ENCODE data around the gene EFNA3.

EFNA3 gene

GRCh38 chr1:155085504-155086127 lies 7.0 kb downstream of the EFNA3 start:
- DNase-seq, result no peak

GRCh38 chr1:155086128-155086741 lies 7.6 kb downstream of the EFNA3 start:
- no peak for DNase-seq

GRCh38 chr1:155086856-155087535 lies 8.4 kb downstream of the EFNA3 start:
- no peak for DNase-seq

DNA sequence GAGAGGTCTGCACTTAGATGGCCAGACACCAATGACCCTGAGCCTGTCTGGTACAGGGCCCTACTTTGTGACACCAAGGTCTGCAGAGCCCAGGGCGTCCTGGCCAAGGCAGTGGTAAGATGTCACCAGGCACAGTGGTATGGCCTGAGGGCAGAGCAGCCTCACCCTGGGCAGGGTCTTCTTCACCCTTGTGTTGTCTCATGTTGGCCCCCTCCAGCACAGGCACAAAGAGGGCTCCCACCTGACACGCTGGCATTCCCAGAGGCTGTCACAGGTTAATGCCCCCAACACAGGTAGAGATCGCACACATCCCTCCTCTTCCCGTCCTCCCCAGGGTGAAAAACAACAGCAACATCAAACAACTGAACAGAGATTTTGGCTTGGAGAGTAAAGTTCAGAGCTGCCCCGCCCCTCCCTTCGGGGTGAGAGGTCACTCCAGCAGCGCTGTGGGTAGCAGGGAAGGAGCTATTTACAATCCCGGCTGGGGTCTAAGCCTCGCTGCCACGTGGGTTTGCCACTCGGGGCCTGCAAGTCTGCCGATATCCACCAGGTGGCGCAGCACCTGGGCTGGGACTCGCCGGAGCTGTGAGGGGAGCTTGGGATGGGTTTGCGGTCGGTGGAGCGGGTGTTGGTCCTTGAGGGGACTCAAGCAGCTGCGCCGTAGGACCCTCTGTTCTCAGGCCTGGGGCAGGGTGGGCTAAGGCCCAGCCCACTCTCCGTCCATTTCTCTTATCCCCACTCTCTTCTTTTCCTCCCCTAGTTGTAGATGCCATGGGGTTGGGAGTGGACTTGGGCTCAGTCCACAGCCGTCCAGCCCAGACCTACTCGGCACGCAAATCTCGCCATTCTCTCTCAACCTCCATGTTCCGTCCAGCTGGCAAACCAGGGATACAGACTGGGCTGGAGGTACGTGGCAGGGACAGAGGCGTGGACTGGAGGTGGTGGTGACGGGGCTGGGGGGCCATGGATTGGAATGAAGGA lies 12.7 kb downstream of the EFNA3 start:
- DNase-seq, result peak; percentile 30

DNA sequence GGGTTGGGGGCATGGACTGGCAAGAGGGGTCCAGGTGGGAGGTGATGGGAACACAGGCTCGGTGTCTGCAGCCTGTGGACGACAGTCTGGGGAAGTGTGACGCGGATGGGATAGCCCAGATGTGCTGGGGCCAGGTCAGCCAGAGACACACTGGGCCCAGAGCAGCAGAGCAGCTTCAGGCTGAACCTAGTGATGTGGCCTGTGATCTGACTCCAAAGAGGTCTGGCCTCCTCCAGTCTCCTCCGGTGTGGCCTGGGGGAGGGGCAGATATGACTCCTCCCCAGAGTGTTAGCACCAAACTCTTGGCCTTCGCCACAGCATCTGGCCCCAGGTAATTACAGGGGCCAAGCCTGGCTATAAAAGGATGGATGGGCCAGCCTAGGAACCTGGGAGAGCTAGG lies 13.5 kb downstream of the EFNA3 start:
- DNase-seq, result no peak

DNA sequence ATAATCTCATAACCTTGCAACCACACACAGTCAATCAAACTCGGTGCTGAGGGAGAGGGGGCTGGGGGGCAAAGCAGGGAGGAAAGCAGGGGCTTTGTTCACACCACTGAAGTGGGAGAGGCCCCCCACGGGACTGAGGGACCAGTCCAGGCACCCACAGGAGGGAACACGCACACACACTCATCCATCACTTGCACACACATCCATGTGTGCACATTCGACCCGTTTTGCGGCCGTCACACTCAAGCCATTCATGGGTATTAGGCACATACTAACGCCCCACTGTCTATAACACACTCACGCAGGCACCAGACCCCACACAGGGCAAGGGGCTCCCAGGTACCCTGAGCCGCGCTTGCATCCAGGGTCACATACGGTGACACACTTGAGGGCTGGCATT lies 14.0 kb downstream of the EFNA3 start:
- DNase-seq, result no peak

DNA sequence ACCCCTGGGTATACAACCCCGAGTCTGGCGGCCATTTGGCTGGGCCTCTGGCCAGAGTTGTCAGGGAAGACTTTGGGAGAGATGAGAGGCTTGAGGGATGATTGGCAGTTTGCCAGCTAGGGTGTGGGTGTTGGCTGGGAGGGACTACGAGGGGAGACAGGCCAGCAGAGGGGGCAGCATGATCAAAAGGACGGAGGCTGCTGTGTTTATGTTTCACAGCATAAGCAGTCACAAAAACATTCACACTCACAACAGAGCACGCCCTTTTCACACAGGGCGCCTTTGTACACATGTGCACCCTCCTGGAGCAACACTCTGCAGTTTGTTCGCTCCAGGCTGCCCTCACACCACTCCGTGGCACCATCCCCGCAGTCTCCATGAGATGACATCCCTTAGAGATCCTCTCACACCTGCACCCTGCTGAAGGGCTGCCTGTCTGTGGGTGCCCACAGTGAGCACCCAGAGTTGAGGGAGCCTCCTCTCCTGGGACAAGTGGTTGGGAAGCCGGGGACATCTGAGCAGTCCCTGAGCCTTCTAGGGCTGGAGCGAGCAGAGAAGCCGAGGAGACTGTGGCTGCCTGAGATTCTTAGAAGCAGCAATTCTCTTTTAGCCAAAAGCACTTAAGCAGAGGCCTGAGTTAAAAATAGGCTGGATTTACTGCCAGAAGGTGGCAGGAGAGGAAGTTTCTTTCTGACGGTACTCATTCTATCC lies 15.4 kb downstream of the EFNA3 start:
- DNase-seq, result peak; percentile 62

DNA sequence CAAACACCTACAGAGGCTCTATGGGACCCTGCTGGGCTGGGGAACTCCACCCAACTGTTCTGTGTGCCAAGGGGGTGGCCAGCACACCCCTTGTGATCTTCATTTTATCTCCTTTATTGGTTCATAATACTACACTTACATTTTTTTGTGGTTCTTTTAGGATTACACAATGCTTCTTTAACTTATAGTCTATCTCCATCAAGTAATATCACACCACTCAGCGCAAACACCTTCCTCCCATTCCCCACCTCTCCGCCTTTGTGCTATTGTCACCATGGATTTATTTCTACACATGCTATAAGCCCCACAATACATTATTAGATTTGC lies 15.9 kb downstream of the EFNA3 start:
- DNase-seq, result no peak

DNA sequence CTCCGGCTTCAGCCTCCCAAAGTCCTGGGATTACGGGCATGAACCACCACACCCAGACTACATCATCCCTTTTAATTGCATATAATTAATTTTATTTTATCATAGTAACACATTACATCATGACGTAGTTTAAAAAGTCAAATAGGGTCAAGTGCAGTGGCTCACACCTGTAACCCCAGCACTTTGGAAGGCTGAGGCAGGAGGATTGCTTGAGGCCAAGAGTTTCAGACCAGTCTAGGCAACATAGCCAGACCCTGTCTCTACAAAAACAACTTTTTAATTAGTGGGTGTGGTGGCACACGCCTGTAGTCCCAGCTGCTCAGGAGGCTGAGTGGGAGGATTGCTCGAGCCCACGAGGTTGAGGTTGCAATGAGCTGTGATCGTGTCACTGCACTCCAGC lies 20.7 kb downstream of the EFNA3 start:
- no peak for DNase-seq

DNA sequence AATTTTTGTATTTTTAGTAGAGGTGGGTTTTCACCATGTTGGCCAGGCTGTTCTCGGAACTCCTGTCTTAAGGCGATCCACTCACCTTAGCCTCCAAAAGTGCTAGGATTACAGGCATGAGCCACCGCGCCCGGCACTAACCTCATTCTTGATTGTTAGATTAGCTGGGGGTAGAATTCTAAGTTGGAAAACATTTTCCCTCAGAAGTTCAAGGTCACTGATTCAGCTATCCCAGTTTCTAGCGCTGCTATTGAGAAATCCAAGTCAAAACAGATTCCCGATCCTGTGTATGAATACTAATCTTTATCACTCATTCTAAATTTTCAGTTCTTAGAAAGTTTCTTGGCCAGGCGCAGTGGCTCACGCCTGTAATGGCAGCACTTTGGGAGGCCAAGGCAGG lies 24.7 kb downstream of the EFNA3 start:
- no peak for DNase-seq

DNA sequence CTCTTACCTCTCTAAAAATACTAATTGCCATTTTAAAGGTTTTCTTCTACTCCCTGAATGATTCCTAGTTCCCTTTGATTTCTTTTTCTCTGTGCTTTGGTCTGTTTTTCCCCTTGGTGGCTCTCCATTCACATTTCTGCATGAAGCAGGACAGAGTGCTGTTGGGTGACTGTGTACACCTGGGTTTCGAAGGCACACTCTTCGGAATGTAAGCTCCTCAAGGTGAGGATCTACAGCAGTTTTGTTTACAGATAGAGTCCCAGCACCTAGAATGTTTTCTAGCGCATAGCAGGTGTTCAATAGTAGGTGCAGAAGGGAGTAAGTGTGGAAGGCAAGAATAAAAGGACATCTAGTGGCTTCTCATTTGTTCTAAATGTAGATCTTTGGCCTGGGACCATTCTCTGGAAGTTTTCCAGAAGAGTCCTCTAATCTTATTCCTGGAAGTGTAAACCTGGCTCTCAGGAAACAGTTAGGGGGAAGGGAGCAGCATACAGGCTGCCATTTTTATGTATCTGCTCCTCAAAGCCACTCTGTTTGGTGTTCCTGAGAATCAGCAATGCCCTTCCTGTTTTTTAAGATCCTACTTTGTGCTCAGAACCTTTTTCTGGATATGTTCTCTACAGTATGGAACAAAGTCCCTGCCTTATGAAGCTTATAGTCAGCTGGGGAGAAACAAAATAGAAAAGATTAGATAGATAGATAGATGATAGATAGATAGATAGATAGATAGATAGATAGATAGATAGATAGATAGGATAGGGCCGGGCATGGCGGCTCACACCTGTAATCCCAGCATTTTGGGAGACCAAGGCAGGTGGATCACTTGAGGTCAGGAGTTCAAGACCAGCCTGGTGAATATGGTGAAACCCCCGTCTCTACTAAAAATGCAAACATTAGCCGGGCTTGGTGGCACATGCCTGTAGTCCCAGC lies 26.2 kb downstream of the EFNA3 start:
- no peak for DNase-seq

GRCh38 chr1:155105604-155106011 lies 27.0 kb downstream of the EFNA3 start:
- DNase-seq, result no peak

- DNase-seq, result no peak
Measured at GRCh38 chr1:155106862-155107261, 28.2 kb downstream of the EFNA3 start.

GRCh38 chr1:155107309-155108264 lies 28.9 kb downstream of the EFNA3 start:
- DNase-seq, result no peak

- DNase-seq, result no peak
Measured at GRCh38 chr1:155108296-155108695, 29.7 kb downstream of the EFNA3 start.

DNA sequence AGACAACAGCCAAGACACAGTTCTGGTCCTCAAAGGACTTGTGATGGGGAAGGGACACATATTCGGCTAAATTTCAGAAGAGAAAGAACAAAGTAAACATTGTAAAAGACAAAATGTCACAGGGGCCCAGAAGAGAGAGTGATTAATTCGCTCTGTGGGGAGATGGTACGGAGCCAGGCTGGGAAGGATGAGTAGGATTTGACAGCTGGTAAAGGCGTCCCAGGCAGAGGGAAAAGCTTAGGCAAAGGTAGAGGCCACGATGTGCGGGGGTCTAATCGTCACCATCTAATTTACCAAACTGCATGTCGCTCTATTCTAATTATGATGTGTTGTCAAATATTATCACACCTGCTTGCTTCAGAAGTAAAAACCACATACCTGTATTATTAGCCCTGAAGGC lies 31.7 kb downstream of the EFNA3 start:
- DNase-seq, result no peak

DNA sequence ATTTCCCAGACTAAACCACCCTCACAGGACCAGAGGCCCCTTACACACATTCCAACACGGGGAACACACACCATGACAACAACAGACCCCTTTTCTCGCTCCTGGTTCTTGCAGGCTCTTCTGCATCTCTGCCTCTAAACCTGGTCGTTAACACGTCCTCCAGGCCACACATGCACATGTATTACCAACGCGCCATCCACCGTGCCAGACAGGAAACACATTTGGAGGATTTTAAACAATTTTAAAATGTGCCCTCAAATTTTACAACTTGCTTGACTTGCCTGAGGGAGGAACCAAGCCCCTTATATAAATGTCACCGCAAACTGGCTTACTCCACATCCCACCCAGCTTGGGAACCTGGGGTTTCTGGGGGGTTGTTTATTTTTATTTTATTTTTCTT lies 32.2 kb downstream of the EFNA3 start:
- no peak for DNase-seq

DNA sequence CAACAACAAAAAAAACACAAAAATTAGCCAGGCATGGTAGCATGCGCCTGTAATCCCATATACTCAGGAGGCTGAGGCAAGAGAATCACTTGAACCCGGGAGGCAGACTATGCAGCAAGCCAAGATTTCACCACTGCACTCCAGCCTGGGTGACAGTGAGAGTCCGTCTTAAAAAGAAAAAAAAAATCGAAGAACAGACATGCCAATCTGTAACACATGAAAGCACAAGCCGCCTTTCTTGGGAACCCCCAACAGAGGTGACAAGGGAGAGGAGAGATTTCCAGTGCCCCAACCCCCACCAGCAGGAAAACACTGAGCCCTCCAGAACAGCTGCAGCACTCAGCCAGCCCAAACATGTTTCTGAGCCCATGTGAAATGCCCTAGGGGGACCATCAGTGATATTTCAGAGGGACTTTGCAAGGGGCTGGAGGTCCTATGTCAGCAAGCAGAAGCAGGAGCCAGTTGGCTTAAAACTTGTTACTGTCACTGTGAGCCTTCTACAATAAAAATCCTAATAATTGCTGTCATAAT lies 34.9 kb downstream of the EFNA3 start:
- DNase-seq, result no peak

DNA sequence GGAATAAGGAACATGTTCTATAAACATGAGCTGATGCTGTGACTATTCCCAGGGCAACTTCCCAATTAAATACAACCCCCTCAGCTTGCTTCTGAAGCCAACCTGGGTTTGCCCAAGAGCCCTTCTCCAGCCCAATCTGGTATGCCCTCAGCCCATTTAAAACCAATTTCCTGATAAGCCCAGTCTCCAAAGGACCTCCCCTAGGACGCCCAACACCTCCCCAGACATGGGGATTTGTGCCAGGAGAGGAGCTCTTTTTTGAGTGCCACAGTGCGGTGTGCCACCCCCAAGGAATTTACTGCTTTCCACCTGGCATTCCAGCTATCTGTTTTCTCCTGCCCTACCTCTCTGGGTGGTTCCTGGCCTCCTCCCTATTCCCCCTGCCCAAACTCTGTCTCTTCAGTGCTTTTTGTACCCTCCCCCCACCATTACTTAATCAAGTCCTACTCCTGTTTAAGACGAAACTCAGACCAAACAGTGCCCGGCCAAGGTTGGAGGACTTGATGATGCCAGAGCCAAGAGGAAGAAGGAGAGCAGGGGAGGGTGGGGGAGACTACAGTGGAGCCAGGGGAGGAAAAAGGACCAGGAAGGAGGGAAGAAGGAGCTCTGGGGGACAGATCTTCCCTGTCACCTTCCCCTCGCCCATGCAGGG lies 37.6 kb downstream of the EFNA3 start:
- no peak for DNase-seq

DNA sequence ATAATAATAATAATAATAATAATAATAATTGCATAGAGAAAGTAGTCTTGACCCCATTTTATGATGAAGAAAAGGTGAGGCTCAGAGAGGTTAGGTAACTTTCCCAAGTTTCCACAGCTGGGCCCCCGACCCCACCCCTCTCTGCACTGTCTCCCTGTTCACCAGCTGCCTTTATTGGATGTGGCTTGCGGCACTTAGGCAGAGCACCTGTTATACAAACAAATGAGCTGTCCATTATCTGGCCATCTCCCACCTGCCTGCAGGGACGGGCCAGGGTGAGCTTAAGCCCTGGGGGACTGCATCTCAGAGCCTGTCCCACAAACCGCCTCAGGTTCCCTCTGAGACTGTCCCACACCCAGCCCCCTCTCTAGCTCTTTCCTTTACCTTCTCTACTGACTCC lies 39.0 kb downstream of the EFNA3 start:
- DNase-seq, result no peak

All from DMS 273 treated with DMSO at 0.1 percent for 48 hours (cell line).